ENCODE data around the gene SPTLC3.

Gene SPTLC3

GRCh38 chr20:12984863-12985262 is 23.9 kb upstream of the SPTLC3 start:
- no peak for DNase-seq (ENCODE audit: low read depth in 2 of 2)

DNA sequence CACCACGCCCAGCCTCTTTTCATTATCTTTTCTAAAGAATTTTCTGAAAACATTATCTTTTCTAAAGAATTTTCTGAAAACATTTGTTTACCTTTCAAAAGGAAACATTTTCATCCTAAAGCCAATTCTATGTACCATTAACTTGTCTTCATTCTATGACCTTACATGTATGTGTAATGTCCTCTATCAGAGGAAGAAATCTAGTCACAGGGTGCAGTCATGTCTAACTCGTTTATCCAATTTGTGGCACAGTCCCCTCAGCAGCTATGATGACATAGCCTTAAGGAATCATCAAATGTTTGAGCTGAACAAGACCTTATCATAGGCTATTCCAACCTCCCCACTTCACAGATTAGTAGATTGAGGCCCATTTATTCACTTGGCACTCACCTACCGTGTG is 21.5 kb upstream of the SPTLC3 start:
- no peak for DNase-seq (ENCODE audit: low read depth in 2 of 2)

DNA sequence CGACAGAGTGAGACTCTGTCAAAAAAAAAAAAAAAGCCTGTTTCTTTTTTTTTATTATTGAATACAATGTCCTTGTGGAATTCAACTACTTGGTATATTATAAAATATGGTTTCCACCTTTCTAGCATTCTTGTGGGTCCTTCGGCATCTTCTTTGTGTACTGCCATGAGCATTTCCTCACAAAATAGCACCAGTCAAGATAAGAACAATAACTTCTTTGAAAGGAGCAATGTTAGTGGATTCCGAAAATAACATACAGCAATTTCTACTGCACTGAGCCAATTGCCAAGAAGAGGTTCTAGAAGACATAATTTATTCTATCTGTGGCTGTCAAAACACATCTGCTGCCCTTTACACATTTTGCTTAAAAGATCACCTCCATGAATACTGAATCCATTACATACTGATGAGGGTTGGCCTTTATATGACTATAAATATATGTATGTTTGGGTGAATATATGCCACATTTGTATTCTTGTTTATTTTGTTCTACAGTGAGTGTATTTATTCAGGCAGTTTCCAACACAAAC is 19.1 kb upstream of the SPTLC3 start:
- DNase-seq (ENCODE audit: low read depth in 2 of 2): no peak

GRCh38 chr20:12997128-12997655 is 11.6 kb upstream of the SPTLC3 start:
- DNase-seq (ENCODE audit: low read depth in 2 of 2): no peak

GRCh38 chr20:12998046-12998445 is 10.7 kb upstream of the SPTLC3 start:
- DNase-seq (ENCODE audit: low read depth in 2 of 2): no peak

- no peak for DNase-seq (ENCODE audit: low read depth in 2 of 2)
Observed at GRCh38 chr20:12999201-12999600, 9.6 kb upstream of the SPTLC3 start.

DNA sequence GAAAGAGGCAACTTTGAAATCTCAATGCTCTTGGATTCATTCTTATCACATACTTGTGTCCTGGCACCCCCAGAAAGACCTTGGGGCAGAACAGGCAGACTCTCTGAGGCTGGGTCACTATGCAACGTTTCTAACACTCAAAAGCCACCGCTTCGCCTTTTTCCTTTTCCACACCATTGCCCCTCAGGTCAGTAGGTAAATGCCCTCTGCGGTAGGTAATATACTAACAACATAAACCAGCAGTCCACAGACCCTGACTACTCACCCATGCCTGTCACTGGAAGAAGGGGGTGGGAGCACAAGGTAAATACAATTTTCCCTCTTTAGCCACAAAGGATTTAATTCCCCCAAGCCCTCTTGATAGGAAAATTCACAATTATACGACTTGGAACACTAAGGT is 6.5 kb upstream of the SPTLC3 start:
- no peak for DNase-seq (ENCODE audit: low read depth in 2 of 2)

GRCh38 chr20:13006825-13007224 is 1.9 kb upstream of the SPTLC3 start:
- DNase-seq (ENCODE audit: low read depth in 2 of 2): no peak

DNA sequence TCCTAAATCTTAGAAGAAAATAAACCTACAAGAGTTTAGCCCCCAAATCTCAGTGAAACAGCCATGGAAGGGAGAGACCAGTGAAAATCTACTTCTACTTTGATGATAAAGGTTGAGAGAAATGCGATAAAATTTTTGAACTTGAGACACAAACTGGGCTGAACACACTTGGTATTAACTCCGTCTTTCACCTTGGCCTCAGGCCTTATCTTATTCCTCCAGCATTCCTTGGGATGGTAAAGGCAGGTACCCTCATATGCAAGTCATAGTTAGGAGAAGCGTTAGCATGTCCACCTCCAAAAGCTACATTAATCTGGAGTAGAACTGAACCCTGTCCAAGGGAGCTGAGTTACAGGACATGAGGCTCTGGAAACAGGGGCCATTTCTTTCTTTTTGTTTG is 1.2 kb upstream of the SPTLC3 start:
- DNase-seq (ENCODE audit: low read depth in 2 of 2): no peak

GRCh38 chr20:13009682-13010406 is 1.1 kb downstream of the SPTLC3 start:
- DNase-seq (ENCODE audit: low read depth in 2 of 2): no peak

GRCh38 chr20:13012886-13013285 is 4.1 kb downstream of the SPTLC3 start:
- DNase-seq (ENCODE audit: low read depth in 2 of 2): no peak

- DNase-seq (ENCODE audit: low read depth in 2 of 2): no peak
Observed at GRCh38 chr20:13013411-13013810, 4.6 kb downstream of the SPTLC3 start.

DNA sequence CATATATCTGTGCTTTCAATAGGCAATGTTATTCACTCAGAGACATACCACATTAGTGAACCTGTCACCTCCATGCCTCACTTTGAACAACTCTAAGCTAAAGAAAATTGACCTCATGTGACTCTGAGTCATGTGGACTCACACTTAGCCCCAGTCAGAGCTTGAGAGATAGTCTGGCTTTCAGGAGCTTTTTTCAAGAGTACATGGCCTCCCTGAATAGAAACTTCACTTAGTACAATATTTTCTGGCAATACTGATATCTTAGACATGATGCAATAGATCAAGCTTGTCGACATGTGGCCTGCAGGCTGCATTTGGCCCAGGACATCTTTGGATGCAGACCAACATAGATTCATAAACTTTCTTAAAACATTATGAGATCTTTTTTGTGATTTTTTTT is 8.5 kb downstream of the SPTLC3 start:
- no peak for DNase-seq (ENCODE audit: low read depth in 2 of 2)

DNA sequence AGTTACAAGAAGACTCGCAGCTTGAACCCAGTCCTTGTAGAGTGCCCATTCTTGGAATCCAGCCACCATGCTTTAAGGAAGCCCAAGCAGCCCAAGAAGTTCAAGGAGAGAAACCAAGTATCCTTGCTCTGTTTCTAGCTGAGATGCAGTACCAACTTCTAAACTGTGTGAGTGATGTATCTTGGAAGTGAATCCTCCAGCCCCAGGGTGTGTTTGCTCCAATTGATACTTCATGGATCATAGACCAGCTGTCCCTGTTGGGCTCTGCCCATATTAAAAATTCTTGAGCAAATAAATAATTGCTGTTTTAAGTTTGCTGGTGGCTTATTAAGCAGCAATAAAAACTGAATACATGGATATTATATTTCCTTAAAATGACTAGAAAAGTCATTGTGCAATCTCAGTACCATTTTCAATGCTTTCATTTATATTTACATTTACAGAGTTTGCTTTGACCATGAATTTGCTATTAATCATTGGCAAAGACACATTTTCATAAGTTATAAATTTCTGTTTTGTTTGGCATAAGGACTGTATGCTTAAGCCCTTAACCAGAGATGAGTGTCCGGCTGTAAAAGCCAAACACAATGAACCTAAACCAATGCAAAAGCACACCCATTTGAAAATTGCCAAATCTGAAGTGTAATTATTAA is 9.2 kb downstream of the SPTLC3 start:
- no peak for DNase-seq (ENCODE audit: low read depth in 2 of 2)

DNA sequence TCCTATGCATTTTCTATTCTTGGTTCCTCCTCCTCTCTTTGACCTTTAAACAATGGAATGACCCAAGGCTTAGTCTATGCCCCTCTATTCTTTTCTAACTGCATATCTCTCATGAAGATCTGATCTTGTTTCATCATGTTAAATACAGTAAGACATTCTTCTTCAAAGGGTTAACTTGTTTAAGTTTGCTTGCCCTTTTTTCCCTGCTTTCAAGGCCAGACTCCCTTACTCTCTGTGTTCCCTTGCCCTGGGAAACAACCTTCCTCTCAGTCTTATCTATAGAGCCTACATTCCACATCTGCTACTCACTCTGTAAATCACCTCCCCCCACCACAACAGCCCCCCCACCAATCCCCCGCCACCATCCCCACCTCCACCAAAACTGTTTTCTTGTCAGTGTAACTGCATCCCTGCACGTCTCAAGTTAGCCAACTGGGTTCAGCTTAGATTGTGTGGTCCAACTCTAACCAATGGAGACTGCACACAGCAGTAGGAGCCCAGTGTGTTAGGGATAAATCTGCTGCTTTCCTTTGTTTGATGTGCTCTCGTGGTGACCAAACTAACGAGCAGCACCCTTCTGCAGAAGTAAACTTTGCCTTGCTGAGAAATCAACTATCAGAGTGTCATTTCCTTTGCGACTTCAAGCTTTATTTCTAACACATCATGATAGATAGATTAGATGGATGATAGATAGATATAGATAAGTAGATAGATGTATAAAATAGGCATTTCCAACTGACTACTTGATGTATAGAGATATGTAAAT is 12.6 kb downstream of the SPTLC3 start:
- DNase-seq (ENCODE audit: low read depth in 2 of 2): no peak

- no peak for DNase-seq (ENCODE audit: low read depth in 2 of 2)
Observed at GRCh38 chr20:13022401-13023155, 13.8 kb downstream of the SPTLC3 start.

DNA sequence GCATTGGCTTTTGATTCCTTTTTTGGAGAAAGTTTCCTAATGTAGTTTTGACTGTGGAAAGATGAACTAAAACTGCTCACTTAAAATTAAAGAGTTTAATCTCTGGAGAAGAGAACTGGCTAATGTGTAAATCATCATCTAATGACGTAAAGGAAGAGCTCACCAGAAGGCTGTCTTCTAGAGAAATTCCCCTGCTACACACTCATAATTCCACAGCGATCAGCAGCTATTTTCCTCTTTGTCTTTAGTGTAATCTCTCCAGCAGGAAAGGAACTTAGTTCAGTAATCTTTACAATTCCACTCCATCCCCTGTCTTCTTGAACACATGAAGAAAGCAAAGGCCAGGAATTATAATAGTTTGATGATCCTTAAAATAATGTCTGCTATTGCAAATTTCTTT is 15.8 kb downstream of the SPTLC3 start:
- DNase-seq (ENCODE audit: low read depth in 2 of 2): no peak

DNA sequence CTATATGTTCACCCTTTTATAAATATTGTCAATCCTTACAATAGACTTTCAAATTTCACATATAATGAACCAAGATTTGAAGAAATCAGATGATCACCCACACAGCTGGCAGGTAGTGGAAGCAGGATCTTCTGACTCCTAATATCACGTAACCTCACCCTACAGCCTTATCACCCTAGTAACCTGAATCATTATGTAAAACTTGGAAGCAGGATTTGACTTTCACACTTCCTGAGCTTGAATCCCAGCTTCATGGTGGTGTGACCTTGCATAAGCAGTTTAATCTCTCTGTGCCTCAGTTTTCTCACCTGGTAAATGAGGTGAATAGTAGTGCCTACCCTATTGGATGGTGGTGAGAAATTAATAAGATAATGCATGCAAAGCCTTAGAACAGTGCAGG is 16.4 kb downstream of the SPTLC3 start:
- no peak for DNase-seq (ENCODE audit: low read depth in 2 of 2)

- DNase-seq (ENCODE audit: low read depth in 2 of 2): no peak
Observed at GRCh38 chr20:13028001-13028400, 19.2 kb downstream of the SPTLC3 start.

DNA sequence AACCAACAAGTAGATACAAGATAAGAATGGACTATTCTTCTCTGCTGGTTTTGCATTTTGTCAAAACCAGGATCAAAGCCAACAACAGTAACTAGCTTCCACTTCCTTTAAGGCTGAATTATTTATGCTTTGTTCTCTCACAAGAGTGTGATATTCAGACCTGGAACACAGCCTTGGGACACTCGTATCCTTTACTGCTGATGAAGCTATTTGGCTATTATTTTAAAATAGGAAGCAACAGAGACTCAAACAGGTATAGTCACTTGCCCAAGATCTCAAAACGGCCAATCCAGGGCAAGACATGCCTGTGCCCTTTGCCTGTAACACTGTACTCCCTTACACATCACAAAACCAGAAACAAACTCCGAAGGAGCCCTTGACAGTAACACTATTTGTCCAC is 19.9 kb downstream of the SPTLC3 start:
- DNase-seq (ENCODE audit: low read depth in 2 of 2): no peak

GRCh38 chr20:13029687-13030375 is 21.1 kb downstream of the SPTLC3 start:
- DNase-seq (ENCODE audit: low read depth in 2 of 2): no peak
